ENCODE results near the gene DNAAF2. TPM values are rescaled to one million over a fixed set of nuclear protein-coding genes. Genes with fewer than 3 reads are reported as not detected.

The DNAAF2 gene, protein sequence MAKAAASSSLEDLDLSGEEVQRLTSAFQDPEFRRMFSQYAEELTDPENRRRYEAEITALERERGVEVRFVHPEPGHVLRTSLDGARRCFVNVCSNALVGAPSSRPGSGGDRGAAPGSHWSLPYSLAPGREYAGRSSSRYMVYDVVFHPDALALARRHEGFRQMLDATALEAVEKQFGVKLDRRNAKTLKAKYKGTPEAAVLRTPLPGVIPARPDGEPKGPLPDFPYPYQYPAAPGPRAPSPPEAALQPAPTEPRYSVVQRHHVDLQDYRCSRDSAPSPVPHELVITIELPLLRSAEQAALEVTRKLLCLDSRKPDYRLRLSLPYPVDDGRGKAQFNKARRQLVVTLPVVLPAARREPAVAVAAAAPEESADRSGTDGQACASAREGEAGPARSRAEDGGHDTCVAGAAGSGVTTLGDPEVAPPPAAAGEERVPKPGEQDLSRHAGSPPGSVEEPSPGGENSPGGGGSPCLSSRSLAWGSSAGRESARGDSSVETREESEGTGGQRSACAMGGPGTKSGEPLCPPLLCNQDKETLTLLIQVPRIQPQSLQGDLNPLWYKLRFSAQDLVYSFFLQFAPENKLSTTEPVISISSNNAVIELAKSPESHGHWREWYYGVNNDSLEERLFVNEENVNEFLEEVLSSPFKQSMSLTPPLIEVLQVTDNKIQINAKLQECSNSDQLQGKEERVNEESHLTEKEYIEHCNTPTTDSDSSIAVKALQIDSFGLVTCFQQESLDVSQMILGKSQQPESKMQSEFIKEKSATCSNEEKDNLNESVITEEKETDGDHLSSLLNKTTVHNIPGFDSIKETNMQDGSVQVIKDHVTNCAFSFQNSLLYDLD
- polyA plus RNA-seq (2013, experiment 1 of 2) = 15.5 TPM
- polyA plus RNA-seq (2013, experiment 2 of 2) = 19.3 TPM

DNA sequence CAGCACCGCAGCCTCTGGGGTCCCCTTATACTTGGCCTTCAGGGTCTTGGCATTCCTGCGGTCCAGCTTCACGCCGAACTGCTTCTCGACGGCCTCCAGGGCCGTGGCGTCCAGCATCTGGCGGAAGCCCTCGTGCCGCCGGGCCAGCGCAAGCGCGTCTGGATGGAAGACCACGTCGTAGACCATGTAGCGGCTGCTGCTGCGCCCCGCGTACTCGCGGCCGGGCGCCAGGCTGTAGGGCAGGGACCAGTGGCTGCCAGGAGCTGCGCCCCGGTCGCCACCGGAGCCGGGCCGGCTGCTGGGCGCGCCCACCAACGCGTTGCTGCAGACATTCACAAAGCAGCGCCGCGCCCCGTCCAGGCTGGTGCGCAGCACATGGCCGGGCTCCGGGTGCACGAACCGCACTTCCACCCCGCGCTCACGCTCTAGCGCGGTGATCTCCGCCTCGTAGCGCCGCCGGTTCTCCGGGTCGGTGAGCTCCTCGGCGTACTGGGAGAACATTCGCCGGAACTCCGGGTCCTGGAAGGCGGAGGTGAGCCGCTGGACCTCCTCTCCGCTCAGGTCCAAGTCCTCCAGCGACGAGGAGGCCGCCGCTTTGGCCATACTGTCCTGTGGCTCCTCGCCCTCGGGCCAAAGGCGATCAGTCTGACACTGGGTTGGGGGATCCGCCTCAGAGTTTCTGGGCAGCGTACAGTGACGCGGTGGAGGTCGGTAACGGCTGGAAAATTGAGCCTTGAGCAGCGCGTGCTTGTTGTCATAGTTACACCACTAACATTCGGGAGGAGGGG lies at the start of gene DNAAF2:
DNAAF2 (minus strand) TSS at position 698 of the 788 bp plus-strand sequence; CDS start at position 603, 95 bp downstream.
- Histone ChIP-seq H3K36me3 (ENCODE audit: control insufficient read depth, insufficient read depth, low read length) (no peaks in the 10 kb centered on the region), H2BK120ac (ENCODE audit: low read depth, low read length) (no peak within 1 kb of the TSS), H3K79me1 (ENCODE audit: low read length) (peaks cover 7% of the 10 kb centered on the region), H3K18ac (ENCODE audit: low read length) (peak within 1 kb of the TSS; percentile 88), H2AK5ac (ENCODE audit: low read length) (no peak within 1 kb of the TSS), H4K5ac (ENCODE audit: low read length) (no peak within 1 kb of the TSS), H3K27ac (ENCODE audit: low read depth, low read length) (peak within 1 kb of the TSS; percentile 99), H2BK15ac (replicated peaks; ENCODE audit: low read depth) (no peak within 1 kb of the TSS), H2BK5ac (ENCODE audit: low read length) (peak within 1 kb of the TSS; percentile 97), H3K4me1 (ENCODE audit: control insufficient read depth, low read depth, low read length) (no peaks in the 10 kb centered on the region), H3K4ac (ENCODE audit: low read depth, low read length) (peak within 1 kb of the TSS; percentile 88), H3K4me2 (ENCODE audit: low read length) (peak within 1 kb of the TSS; percentile 96), H3K23ac (ENCODE audit: low read length) (peak within 1 kb of the TSS; percentile 29), H3K27me3 (ENCODE audit: insufficient read depth, low read length, poor library complexity) (no peaks in the 10 kb centered on the region), H3K79me2 (ENCODE audit: control insufficient read depth, insufficient read depth, low read length) (peaks cover 48% of the 10 kb centered on the region), H3K56ac (ENCODE audit: low read length) (peak within 1 kb of the TSS; percentile 99), H3K9ac (ENCODE audit: low read length) (peak within 1 kb of the TSS; percentile 99), H4K8ac (ENCODE audit: low read depth, low read length) (no peak within 1 kb of the TSS), H3K4me3 (ENCODE audit: low read length) (peak within 1 kb of the TSS; percentile 99)
- WGBS (ENCODE audit: extremely low coverage, insufficient coverage, low lambda C conversion rate) = no CpG with 5 or more reads among the region's 80 CpGs
- DNase-seq = peak; percentile 91

DNA sequence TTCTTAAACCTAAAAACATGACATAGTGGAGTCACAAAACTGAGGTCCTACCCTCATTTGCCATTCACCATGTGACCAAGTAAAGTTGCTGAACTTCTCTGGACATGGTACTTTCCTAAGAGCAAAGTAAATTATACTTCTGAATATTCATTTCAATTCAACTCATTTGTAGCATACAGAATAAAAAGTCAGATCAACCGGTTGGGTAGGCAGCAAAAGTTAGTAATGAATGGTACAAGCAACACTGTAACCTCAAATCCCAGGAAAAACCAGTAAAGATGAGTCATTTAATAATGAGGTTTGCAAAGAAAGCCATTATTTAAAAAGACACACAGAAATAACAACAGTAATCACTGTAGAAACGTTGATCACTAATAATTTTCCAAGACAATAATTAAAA lies 44.2 kb upstream of the DNAAF2 start:
- Histone ChIP-seq H3K9ac (ENCODE audit: low read length) (no peak overlapping the region), H2BK5ac (ENCODE audit: low read length) (no peak overlapping the region), H2BK15ac (replicated peaks; ENCODE audit: low read depth) (no peak overlapping the region), H3K79me1 (ENCODE audit: low read length) (no peaks in the 10 kb centered on the region), H3K4me3 (ENCODE audit: low read length) (no peak overlapping the region), H4K8ac (ENCODE audit: low read depth, low read length) (no peak overlapping the region), H3K4ac (ENCODE audit: low read depth, low read length) (no peak overlapping the region), H3K27ac (ENCODE audit: low read depth, low read length) (no peak overlapping the region), H3K79me2 (ENCODE audit: control insufficient read depth, insufficient read depth, low read length) (no peaks in the 10 kb centered on the region), H3K36me3 (ENCODE audit: control insufficient read depth, insufficient read depth, low read length) (no peaks in the 10 kb centered on the region), H3K56ac (ENCODE audit: low read length) (no peak overlapping the region), H4K5ac (ENCODE audit: low read length) (no peak overlapping the region), H3K23ac (ENCODE audit: low read length) (no peak overlapping the region), H3K4me2 (ENCODE audit: low read length) (no peak overlapping the region), H3K18ac (ENCODE audit: low read length) (no peak overlapping the region), H2AK5ac (ENCODE audit: low read length) (no peak overlapping the region), H3K27me3 (ENCODE audit: insufficient read depth, low read length, poor library complexity) (no peaks in the 10 kb centered on the region), H3K4me1 (ENCODE audit: control insufficient read depth, low read depth, low read length) (no peaks in the 10 kb centered on the region), H2BK120ac (ENCODE audit: low read depth, low read length) (no peak overlapping the region)
- no CpG with 5 or more reads among the region's 2 CpGs for WGBS (ENCODE audit: extremely low coverage, insufficient coverage, low lambda C conversion rate)
- DNase-seq = no peak

GRCh38 chr14:49677643-49678042 lies 42.6 kb upstream of the DNAAF2 start:
- no peak overlapping the region for H2AK5ac ChIP-seq (ENCODE audit: low read length)
- no peak overlapping the region for H3K56ac ChIP-seq (ENCODE audit: low read length)
- no peak overlapping the region for H2BK120ac ChIP-seq (ENCODE audit: low read depth, low read length)
- H3K79me2 ChIP-seq (ENCODE audit: control insufficient read depth, insufficient read depth, low read length) = no peaks in the 10 kb centered on the region
- no peak overlapping the region for H2BK5ac ChIP-seq (ENCODE audit: low read length)
- H3K27me3 ChIP-seq (ENCODE audit: insufficient read depth, low read length, poor library complexity) = no peaks in the 10 kb centered on the region
- no peak overlapping the region for H3K18ac ChIP-seq (ENCODE audit: low read length)
- H2BK15ac ChIP-seq (replicated peaks; ENCODE audit: low read depth) = no peak overlapping the region
- no peaks in the 10 kb centered on the region for H3K4me1 ChIP-seq (ENCODE audit: control insufficient read depth, low read depth, low read length)
- H3K4me2 ChIP-seq (ENCODE audit: low read length) = no peak overlapping the region
- no CpG with 5 or more reads among the region's 4 CpGs for WGBS (ENCODE audit: extremely low coverage, insufficient coverage, low lambda C conversion rate)
- no peaks in the 10 kb centered on the region for H3K79me1 ChIP-seq (ENCODE audit: low read length)
- H3K23ac ChIP-seq (ENCODE audit: low read length) = no peak overlapping the region
- DNase-seq = peak; percentile 25
- no peak overlapping the region for H3K9ac ChIP-seq (ENCODE audit: low read length)
- no peak overlapping the region for H4K5ac ChIP-seq (ENCODE audit: low read length)
- no peak overlapping the region for H3K27ac ChIP-seq (ENCODE audit: low read depth, low read length)
- H3K36me3 ChIP-seq (ENCODE audit: control insufficient read depth, insufficient read depth, low read length) = no peaks in the 10 kb centered on the region
- no peak overlapping the region for H3K4me3 ChIP-seq (ENCODE audit: low read length)
- H3K4ac ChIP-seq (ENCODE audit: low read depth, low read length) = no peak overlapping the region
- no peak overlapping the region for H4K8ac ChIP-seq (ENCODE audit: low read depth, low read length)

- Histone ChIP-seq H3K36me3 (ENCODE audit: control insufficient read depth, insufficient read depth, low read length) (no peaks in the 10 kb centered on the region), H2BK120ac (ENCODE audit: low read depth, low read length) (no peak overlapping the region), H2AK5ac (ENCODE audit: low read length) (no peak overlapping the region), H3K56ac (ENCODE audit: low read length) (no peak overlapping the region), H2BK5ac (ENCODE audit: low read length) (no peak overlapping the region), H4K5ac (ENCODE audit: low read length) (no peak overlapping the region), H3K79me2 (ENCODE audit: control insufficient read depth, insufficient read depth, low read length) (no peaks in the 10 kb centered on the region), H3K4me1 (ENCODE audit: control insufficient read depth, low read depth, low read length) (no peaks in the 10 kb centered on the region), H3K23ac (ENCODE audit: low read length) (no peak overlapping the region), H3K9ac (ENCODE audit: low read length) (no peak overlapping the region), H2BK15ac (replicated peaks; ENCODE audit: low read depth) (no peak overlapping the region), H3K27ac (ENCODE audit: low read depth, low read length) (no peak overlapping the region), H3K18ac (ENCODE audit: low read length) (no peak overlapping the region), H3K4me2 (ENCODE audit: low read length) (no peak overlapping the region), H3K4me3 (ENCODE audit: low read length) (no peak overlapping the region), H3K27me3 (ENCODE audit: insufficient read depth, low read length, poor library complexity) (no peaks in the 10 kb centered on the region), H3K79me1 (ENCODE audit: low read length) (no peaks in the 10 kb centered on the region), H3K4ac (ENCODE audit: low read depth, low read length) (no peak overlapping the region), H4K8ac (ENCODE audit: low read depth, low read length) (no peak overlapping the region)
- DNase-seq = no peak
- WGBS (ENCODE audit: extremely low coverage, insufficient coverage, low lambda C conversion rate) = no CpG with 5 or more reads among the region's 2 CpGs
These were observed 38.5 kb upstream of the DNAAF2 start for GRCh38 chr14:49673586-49673985.

DNA sequence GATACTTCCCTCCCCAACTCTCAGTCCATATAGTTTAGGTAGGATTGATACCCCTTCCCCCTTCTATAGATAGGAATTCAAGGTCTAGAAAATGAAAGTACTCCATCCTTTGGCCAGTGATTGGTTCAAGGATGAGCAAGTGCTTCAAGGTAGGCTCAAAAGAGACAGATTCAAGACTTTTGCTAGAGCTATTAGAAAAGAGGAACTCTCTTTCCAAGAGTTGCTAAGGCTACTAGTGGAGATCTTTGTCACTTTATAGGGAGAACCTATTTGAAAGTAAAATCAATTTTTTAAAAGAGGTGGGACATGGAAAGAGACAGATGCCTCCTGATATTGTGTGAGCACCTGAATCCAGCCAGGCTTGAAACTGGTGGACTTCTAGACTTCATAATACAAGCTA lies 35.4 kb upstream of the DNAAF2 start:
- H3K4me2 ChIP-seq (ENCODE audit: low read length) = no peak overlapping the region
- H2BK15ac ChIP-seq (replicated peaks; ENCODE audit: low read depth) = no peak overlapping the region
- no peak for DNase-seq
- no peak overlapping the region for H3K23ac ChIP-seq (ENCODE audit: low read length)
- no peak overlapping the region for H3K56ac ChIP-seq (ENCODE audit: low read length)
- no peaks in the 10 kb centered on the region for H3K79me1 ChIP-seq (ENCODE audit: low read length)
- no peaks in the 10 kb centered on the region for H3K79me2 ChIP-seq (ENCODE audit: control insufficient read depth, insufficient read depth, low read length)
- H3K36me3 ChIP-seq (ENCODE audit: control insufficient read depth, insufficient read depth, low read length) = no peaks in the 10 kb centered on the region
- no peak overlapping the region for H3K4me3 ChIP-seq (ENCODE audit: low read length)
- no peak overlapping the region for H2AK5ac ChIP-seq (ENCODE audit: low read length)
- no peak overlapping the region for H3K27ac ChIP-seq (ENCODE audit: low read depth, low read length)
- no peak overlapping the region for H4K5ac ChIP-seq (ENCODE audit: low read length)
- H2BK5ac ChIP-seq (ENCODE audit: low read length) = no peak overlapping the region
- H3K18ac ChIP-seq (ENCODE audit: low read length) = no peak overlapping the region
- no peak overlapping the region for H4K8ac ChIP-seq (ENCODE audit: low read depth, low read length)
- H3K4me1 ChIP-seq (ENCODE audit: control insufficient read depth, low read depth, low read length) = no peaks in the 10 kb centered on the region
- no peak overlapping the region for H3K9ac ChIP-seq (ENCODE audit: low read length)
- no peaks in the 10 kb centered on the region for H3K27me3 ChIP-seq (ENCODE audit: insufficient read depth, low read length, poor library complexity)
- no peak overlapping the region for H3K4ac ChIP-seq (ENCODE audit: low read depth, low read length)
- no peak overlapping the region for H2BK120ac ChIP-seq (ENCODE audit: low read depth, low read length)

All from mesendoderm (in vitro differentiated cells).